GM20431 (cell line): ENCODE measurements around the gene TMEM132A.

Experiments
- in situ Hi-C: fragments of 300-500 bp; cut with MseI, MboI; formaldehyde crosslinking; loops from one replicate; pipeline ENCODE4 v1.15.0; 2020; ENCODE audit warnings: low sequenced_read_pairs; ENCODE audit not compliant: unreplicated experiment

The TMEM132A gene

GRCh38 chr11:60934124-60934789, 10.0 kb downstream of the TMEM132A start:
- in situ Hi-C loops: no loop called here

- in situ Hi-C loops: no loop called here
Observed at GRCh38 chr11:60934790-60935605, 10.7 kb downstream of the TMEM132A start.

- in situ Hi-C loops: no loop called here
Observed at GRCh38 chr11:60935676-60936442, 11.6 kb downstream of the TMEM132A start.

- in situ Hi-C loops: no loop called here
Observed at GRCh38 chr11:60936467-60937143, 12.3 kb downstream of the TMEM132A start.

- in situ Hi-C loops: no loop called here
Observed at GRCh38 chr11:60937144-60937527, 12.9 kb downstream of the TMEM132A start.

GRCh38 chr11:60937811-60938210, 13.6 kb downstream of the TMEM132A start:
- in situ Hi-C loops: no loop called here

DNA sequence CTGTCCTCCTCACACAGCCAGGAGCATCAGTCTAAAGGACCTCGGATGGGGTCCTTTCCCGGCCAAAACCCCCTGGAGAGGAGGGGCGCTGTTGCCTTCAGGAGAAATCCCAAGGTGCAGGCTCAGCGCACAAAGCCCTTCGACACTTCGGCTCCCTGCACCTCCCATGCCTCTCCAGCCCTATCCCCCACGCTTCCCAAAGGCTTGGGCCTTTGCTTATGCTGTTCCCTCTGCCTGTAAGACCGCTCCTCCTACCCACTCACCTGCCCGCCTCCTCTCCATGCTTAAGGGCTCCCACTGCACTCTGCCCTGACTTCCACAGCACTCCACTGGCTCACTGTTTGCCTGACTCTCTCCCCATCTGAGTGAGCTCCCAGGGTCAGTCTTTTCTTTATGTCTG, 14.2 kb downstream of the TMEM132A start:
- in situ Hi-C loops: no loop called here

- in situ Hi-C loops: no loop called here
Observed at GRCh38 chr11:60939301-60939700, 15.0 kb downstream of the TMEM132A start.

- in situ Hi-C loops: no loop called here
Observed at GRCh38 chr11:60939855-60940254, 15.6 kb downstream of the TMEM132A start.

- in situ Hi-C loops: no loop called here
Observed at GRCh38 chr11:60941371-60942119, 17.3 kb downstream of the TMEM132A start.

- in situ Hi-C loops: no loop called here
Observed at GRCh38 chr11:60942219-60942618, 18.0 kb downstream of the TMEM132A start.

DNA sequence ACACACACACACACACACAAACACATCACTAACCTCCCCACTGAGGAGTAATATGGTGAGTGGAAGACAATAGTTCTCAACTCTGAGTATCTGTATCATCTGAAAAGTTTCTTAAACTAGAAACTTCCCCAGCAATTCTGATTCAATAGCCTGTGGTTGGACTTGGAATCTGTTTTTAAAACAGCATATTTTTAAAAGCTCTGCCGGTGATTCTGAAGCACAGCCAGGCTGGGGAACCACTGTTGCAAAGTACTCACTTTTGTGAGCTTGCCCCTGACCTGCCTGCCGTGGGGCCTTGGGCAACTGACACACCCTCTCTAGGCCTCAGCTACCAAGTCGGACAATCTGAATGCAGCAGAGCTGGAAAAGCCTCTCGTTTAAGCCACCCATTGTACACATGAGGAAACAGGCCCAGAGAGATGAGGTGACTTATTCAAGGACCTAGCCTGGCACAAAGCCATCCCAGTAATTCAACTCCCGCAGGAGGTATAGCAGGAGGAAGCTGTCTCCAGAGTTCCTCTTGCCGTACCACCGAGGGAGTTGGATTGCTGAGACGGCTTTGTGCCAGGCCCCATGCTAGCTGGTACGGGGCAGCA, 18.8 kb downstream of the TMEM132A start:
- in situ Hi-C loops: no loop called here

GRCh38 chr11:60944490-60945294, 20.4 kb downstream of the TMEM132A start:
- in situ Hi-C loops: no loop called here

GRCh38 chr11:60945295-60945667, 21.0 kb downstream of the TMEM132A start:
- in situ Hi-C loops: no loop called here

DNA sequence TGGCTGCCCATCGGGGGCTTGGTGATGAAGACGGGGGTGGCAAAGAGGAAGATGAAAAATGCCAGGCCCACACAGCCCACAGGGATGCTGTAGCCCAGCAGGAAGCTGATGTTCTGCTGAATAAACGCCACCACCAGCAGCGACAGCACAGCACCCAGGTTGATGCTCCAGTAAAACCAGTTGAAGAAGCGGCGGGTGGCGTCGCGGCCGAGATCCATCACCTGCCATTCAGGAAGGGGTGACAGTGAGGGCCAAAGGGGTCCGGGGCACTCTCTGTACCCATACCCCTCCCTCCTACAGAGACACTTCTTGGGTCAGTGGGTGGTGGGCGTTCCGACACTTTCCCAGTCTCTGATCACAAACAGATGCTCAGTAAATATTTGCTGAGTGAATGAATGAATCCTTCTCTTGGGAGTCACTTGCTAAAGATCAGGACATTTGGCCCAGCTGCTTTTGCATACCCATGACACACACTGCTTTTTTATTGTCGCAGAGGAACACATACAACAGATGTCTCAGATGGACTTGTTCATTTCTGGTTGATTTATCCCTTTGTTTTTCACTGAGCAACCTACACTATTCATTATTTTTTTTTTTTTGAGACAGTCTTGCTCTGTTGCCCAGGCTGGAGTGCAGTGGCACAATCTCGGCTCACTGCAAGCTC, 22.5 kb downstream of the TMEM132A start:
- in situ Hi-C loops: no loop called here

GRCh38 chr11:60947700-60948099, 23.4 kb downstream of the TMEM132A start:
- in situ Hi-C loops: no loop called here

DNA sequence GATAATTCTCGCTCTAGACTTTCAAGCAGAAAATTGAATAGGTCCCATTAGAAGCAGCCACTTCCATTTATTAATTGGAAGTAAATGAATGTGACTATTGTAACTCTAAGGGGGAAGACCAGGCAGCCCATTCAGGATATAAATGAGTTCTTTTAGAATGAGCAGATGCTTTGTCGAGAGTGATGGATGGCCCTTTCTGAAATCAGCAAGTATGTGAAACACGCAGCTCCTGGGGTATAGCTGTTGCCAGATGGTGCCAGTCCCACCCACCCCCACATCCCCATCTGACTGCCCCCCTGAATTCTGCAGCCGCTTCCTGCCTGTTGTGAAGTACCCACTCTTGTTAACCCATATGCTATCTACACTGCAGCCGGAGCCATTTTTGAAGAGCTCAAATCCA, 24.0 kb downstream of the TMEM132A start:
- in situ Hi-C loops: no loop called here

- in situ Hi-C loops: no loop called here
Observed at GRCh38 chr11:60950024-60950423, 25.8 kb downstream of the TMEM132A start.
